Measurements from ENCODE around the gene ZCCHC14. TPM values are rescaled to one million over a fixed set of nuclear protein-coding genes. Genes with fewer than 3 reads are reported as not detected.
A peak's percentile ranks its signal among the peaks of the same experiment; 100 is the strongest.
"Not testable (repeated sequence)": the region's sequence is repeated elsewhere in the genome, so short reads cannot be mapped to it uniquely, and the experiment has no call there.

ZCCHC14 gene
- total RNA-seq, 2 donors from 2014 or later: 33.0 to 45.6 TPM

DNA sequence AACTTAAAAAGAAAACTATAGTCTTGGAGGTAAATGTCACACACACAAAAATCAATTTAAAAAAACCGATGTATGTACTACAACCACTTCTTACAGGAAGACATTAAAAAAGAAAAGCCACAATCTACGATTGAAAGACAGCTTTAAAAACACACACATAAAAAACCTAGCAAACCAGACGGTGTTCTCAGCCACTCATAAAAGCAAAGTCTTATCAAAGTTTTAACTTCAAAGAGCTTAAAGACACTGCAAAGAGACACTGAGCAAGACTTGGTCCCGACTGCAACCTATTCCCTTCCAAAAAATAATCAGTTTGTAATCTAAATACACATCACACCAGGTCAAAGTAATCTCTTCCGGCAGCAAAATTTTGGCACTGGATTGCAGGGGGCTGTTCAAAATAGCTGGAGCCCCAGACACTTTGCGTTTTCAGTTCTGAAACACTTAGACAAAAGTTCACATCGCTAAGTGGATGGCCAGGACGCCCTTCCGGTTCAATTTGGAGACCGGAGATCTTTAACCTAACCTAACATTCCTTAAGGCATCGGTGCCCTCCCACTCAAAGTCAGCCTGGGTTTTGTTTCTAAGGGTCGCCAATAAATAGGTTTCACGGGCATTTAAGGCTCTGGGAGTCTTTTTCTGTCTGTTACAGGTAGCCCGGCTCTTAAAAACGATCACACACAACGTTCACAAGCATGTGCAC, 2.6 kb downstream of the ZCCHC14 start:
- peak overlapping the region; percentile 5 to 43 for H3K27ac ChIP-seq
- H3K36me3 ChIP-seq: no peaks in the 10 kb centered on the region
- TF ChIP-seq, protein P1, sequence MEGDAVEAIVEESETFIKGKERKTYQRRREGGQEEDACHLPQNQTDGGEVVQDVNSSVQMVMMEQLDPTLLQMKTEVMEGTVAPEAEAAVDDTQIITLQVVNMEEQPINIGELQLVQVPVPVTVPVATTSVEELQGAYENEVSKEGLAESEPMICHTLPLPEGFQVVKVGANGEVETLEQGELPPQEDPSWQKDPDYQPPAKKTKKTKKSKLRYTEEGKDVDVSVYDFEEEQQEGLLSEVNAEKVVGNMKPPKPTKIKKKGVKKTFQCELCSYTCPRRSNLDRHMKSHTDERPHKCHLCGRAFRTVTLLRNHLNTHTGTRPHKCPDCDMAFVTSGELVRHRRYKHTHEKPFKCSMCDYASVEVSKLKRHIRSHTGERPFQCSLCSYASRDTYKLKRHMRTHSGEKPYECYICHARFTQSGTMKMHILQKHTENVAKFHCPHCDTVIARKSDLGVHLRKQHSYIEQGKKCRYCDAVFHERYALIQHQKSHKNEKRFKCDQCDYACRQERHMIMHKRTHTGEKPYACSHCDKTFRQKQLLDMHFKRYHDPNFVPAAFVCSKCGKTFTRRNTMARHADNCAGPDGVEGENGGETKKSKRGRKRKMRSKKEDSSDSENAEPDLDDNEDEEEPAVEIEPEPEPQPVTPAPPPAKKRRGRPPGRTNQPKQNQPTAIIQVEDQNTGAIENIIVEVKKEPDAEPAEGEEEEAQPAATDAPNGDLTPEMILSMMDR (IDR thresholded peaks at IDR 0.05): no peak
- H3K27me3 ChIP-seq (replicated peaks; ENCODE audit: insufficient read depth): no peaks in the 10 kb centered on the region
- DNase-seq (ENCODE audit: low spot score) (no peak), ATAC-seq (ENCODE audit: insufficient number of reproducible peaks, low FRiP score, low read depth) (no peak)
- H3K4me3 ChIP-seq: peak overlapping the region; percentile 80
- H3K4me1 ChIP-seq (ENCODE audit: control insufficient read depth in 1 of 2, low read depth in 2 of 2): peaks cover 54 to 67% of the 10 kb centered on the region in 2 donors
- no peaks in the 10 kb centered on the region for H3K9me3 ChIP-seq

DNA sequence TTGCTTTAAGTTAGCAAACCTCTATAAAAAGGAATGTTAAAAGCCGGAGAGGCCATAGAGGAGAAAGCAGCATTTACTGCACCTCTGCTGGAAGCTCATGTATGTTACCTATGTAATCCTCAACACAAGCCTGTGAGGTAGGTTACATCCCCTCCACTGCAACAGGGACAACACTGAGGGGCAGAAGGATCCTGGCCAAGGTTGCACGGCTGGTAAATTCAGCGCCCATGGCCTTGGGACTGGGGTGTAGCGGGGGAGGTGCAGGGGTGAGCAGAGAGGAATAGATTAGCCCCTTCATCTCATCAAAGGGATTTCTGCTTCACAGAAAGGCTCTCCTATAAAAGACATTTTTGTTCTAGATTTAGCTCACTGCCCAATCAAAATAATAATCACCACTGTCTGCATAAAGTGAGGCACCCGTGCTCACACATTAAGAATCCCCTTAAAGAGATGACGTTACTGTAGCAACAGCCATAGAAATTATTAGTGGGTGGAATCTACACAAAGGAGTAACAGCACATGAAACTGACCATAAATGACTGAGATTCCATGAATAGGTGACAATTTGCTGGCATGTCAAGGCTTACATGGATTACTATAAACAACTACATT, 3.3 kb downstream of the ZCCHC14 start:
- Histone ChIP-seq H3K4me3 (peak overlapping the region; percentile 80), H3K36me3 (no peaks in the 10 kb centered on the region), H3K27me3 (replicated peaks; ENCODE audit: insufficient read depth) (no peaks in the 10 kb centered on the region), H3K9me3 (no peaks in the 10 kb centered on the region), H3K27ac (no peak overlapping the region), H3K4me1 (ENCODE audit: control insufficient read depth in 1 of 2, low read depth in 2 of 2) (peaks cover 55 to 74% of the 10 kb centered on the region in 2 donors)
- no peak for DNase-seq (ENCODE audit: low spot score)
- TF ChIP-seq, protein P1 (IDR thresholded peaks at IDR 0.05): no peak
- ATAC-seq (ENCODE audit: insufficient number of reproducible peaks, low FRiP score, low read depth): no peak

DNA sequence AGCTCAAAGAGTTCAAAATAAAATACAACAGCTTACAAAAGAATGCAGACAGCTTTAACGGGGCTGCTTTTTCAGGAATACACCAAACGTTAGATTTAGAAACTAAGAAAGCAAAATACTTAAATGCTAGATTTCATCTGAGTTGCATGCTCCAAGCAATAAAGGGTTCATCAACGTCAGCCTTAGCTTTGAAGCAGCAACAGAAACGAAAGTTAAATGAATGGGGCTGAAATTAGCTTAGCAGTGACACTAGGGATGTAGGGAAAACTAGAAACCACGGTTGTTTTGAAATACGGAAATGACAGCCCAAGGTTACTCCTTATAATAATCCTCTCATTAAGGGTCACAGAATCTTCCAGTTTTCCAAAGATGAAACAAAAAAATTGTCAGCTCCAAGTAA, 3.9 kb downstream of the ZCCHC14 start:
- not testable (repeated sequence) for DNase-seq (ENCODE audit: low spot score); H3K9me3 ChIP-seq; H3K36me3 ChIP-seq; H3K27ac ChIP-seq; H3K27me3 ChIP-seq (replicated peaks; ENCODE audit: insufficient read depth); ATAC-seq (ENCODE audit: insufficient number of reproducible peaks, low FRiP score, low read depth)
- Histone ChIP-seq H3K4me3 (peak overlapping the region; percentile 80), H3K4me1 (ENCODE audit: control insufficient read depth in 1 of 2, low read depth in 2 of 2) (peaks cover 59 to 80% of the 10 kb centered on the region in 2 donors)

DNA sequence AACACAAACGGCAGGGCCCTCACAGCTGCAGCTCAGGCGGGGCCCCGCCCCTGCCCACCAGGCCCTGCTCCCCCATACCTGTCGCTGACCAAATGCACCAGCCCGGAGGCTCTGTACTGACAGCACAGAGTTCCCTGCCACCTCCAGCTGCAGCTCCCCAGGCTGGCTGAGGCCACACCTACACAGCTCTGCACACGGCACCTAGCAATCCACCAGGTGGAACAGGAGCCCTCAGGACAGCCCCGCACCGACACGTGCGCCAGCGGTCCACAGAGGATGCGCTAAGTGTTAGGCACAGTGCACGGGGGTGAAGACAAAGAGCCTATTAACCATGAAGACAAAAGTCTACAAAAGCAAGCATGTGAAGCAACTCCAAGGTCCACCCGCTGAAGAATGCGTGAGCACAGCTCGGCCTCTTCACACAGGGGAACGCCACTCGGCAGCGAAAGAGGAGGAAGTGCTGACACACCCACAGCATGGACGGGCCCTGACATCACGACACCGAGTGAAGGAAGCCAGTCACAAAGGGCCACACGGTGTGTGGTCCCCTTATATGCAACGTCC, 5.4 kb downstream of the ZCCHC14 start:
- peaks cover 53 to 88% of the 10 kb centered on the region in 2 donors for H3K4me1 ChIP-seq (ENCODE audit: control insufficient read depth in 1 of 2, low read depth in 2 of 2)
- no peak overlapping the region for H3K27ac ChIP-seq
- H3K27me3 ChIP-seq (replicated peaks; ENCODE audit: insufficient read depth): no peaks in the 10 kb centered on the region
- DNase-seq (ENCODE audit: low spot score): no peak
- no peak for ATAC-seq (ENCODE audit: insufficient number of reproducible peaks, low FRiP score, low read depth)
- no peaks in the 10 kb centered on the region for H3K36me3 ChIP-seq
- H3K4me3 ChIP-seq: peak overlapping the region; percentile 80
- TF ChIP-seq, protein P1 (IDR thresholded peaks at IDR 0.05): no peak
- H3K9me3 ChIP-seq: no peaks in the 10 kb centered on the region

DNA sequence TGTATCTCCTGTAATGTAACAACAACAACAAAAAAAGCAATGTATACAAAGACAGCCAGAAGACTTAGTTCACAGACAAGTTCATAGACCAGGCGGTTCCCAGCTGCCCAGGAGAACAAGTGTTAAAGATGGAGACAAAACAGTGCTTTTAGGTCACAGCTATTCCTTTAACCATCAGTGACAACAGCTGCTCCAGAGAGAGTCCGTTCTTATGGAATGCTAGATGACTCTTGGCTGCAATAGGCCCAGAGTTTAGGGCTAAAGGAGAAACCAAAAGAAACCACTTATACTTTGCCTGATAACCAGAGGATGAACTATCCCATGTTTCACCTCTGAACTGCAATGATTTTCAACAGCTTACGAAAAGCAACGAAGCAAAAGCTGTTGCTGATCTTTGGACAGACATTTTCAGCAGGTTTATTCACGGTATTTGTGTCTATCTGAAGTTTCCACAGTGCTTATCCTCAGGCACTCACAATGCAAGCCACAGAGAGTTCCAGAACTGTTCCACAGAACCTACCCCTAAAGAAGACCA, 6.0 kb downstream of the ZCCHC14 start:
- Histone ChIP-seq H3K9me3 (no peaks in the 10 kb centered on the region), H3K36me3 (no peaks in the 10 kb centered on the region), H3K4me3 (no peak overlapping the region), H3K27ac (no peak overlapping the region), H3K4me1 (ENCODE audit: control insufficient read depth in 1 of 2, low read depth in 2 of 2) (peaks cover 53 to 90% of the 10 kb centered on the region in 2 donors), H3K27me3 (replicated peaks; ENCODE audit: insufficient read depth) (no peaks in the 10 kb centered on the region)
- TF ChIP-seq, protein P1 (IDR thresholded peaks at IDR 0.05): no peak
- no peak for ATAC-seq (ENCODE audit: insufficient number of reproducible peaks, low FRiP score, low read depth)
- DNase-seq (ENCODE audit: low spot score): no peak
